Sigmoid colon (tissue), 4 donors: ENCODE data around the gene PLEKHN1.

Experiments used
- EP300 ChIP-seq, 4 donors: sonication (generic); formaldehyde crosslinking; IDR thresholded peaks; one replicate each; pipeline ENCODE4 v1.6.1; 2017; ENCODE audit warnings: antibody characterized with exemption in 4 of 4
- POLR2A ChIP-seq, 2 donors: fragments of 450-650 bp; IDR thresholded peaks; one replicate each; pipeline ENCODE4 v1.6.1; 2016; ENCODE audit warnings: antibody characterized with exemption in 2 of 2, mild to moderate bottlenecking in 2 of 2, moderate library complexity in 2 of 2
- POLR2AphosphoS5 ChIP-seq, 4 donors: sonication (generic); formaldehyde crosslinking; IDR thresholded peaks; one replicate each; pipeline ENCODE4 v1.6.1; 2017; ENCODE audit warnings: antibody characterized with exemption in 4 of 4
- TF ChIP-seq, protein P1 (sequence below), 4 experiments: fragments of 450-650 bp in 3 of 4; fragments of 200-600 bp in 1 of 4; IDR thresholded peaks; one replicate each; pipeline ENCODE4 v1.5.1; 2016 to 2019; ENCODE audit warnings: antibody characterized with exemption in 4 of 4, mild to moderate bottlenecking in 3 of 4, moderate library complexity in 2 of 4

DNA sequence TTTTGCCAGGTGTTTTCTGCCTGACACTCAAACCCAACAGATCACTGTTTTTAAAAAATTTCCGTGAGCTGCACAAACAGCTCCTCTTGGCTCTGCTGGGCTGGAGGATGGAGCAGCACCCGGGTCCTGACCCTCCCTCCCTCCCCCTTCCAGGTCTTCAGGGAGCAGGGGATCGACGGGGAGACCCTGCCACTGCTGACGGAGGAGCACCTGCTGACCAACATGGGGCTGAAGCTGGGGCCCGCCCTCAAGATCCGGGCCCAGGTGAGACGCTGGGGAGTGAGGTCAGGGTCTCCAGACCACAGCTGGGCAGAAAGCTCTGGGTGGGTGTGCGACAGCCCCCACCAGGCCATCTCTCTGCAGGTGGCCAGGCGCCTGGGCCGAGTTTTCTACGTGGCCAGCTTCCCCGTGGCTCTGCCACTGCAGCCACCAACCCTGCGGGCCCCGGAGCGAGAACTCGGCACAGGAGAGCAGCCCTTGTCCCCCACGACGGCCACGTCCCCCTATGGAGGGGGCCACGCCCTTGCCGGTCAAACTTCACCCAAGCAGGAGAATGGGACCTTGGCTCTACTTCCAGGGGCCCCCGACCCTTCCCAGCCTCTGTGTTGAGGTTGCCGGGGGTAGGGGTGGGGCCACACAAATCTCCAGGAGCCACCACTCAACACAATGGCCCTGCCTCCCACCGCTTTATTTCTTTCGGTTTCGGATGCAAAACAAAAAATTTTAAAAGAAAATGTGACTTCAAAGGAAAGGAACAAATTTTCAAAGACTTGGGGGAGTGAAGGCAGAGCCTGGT is 22.5 kb upstream of the PLEKHN1 start:
- TF ChIP-seq, protein P1, sequence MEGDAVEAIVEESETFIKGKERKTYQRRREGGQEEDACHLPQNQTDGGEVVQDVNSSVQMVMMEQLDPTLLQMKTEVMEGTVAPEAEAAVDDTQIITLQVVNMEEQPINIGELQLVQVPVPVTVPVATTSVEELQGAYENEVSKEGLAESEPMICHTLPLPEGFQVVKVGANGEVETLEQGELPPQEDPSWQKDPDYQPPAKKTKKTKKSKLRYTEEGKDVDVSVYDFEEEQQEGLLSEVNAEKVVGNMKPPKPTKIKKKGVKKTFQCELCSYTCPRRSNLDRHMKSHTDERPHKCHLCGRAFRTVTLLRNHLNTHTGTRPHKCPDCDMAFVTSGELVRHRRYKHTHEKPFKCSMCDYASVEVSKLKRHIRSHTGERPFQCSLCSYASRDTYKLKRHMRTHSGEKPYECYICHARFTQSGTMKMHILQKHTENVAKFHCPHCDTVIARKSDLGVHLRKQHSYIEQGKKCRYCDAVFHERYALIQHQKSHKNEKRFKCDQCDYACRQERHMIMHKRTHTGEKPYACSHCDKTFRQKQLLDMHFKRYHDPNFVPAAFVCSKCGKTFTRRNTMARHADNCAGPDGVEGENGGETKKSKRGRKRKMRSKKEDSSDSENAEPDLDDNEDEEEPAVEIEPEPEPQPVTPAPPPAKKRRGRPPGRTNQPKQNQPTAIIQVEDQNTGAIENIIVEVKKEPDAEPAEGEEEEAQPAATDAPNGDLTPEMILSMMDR (IDR thresholded peaks at IDR 0.05): no peak
- TF ChIP-seq POLR2A (IDR thresholded peaks at IDR 0.05) (no peak), POLR2AphosphoS5 (IDR thresholded peaks at IDR 0.05) (no peak), EP300 (IDR thresholded peaks at IDR 0.05) (no peak)
